Measurements from ENCODE around the gene UQCRC2. TPM values are rescaled to one million over a fixed set of nuclear protein-coding genes. Genes with fewer than 3 reads are reported as not detected.

The UQCRC2 gene
- total RNA-seq, 4 donors from 2014 or later: 99.9 to 153 (median 140) TPM

DNA sequence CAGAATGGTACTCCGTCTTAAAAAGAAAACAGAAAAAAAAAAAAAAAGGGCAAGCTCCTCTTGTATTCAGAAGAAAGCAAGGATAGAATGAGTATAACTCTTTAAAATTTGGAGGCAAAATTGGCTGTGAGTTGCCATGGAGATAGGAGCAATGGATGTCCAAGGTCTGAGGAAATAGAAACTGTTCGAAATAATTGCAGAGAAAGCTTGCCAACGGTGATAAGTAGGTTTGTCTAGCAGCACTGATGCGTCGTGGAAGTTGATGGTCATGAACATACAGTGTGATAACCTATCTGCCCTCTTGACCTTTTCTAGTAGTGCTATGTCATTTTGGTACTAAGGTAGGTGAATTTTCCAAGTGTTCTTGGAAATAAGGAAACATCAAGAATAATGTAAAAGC lies 57.7 kb downstream of the UQCRC2 start:
- TF ChIP-seq CTCF (IDR thresholded peaks at IDR 0.05): no peak
- no peak for TF ChIP-seq POLR2A (IDR thresholded peaks at IDR 0.05)

GRCh38 chr16:22012241-22012640 lies 59.1 kb downstream of the UQCRC2 start:
- no peak for DNase-seq (ENCODE audit: low spot score in 2 of 2)
- TF ChIP-seq POLR2A (IDR thresholded peaks at IDR 0.05) (no peak), CTCF (IDR thresholded peaks at IDR 0.05) (no peak)
- no peak overlapping the region for H3K4me3 ChIP-seq (ENCODE audit: low read depth, poor library complexity, severe bottlenecking)
- 29 to 31% methylated on average over 2 of the region's 2 CpGs for WGBS, 2 donors
- intact Hi-C loops (cut with DNase I; ENCODE audit: low total_unique reads): no loop called here

More for the DNA sequence above, 57.7 kb downstream of the UQCRC2 start:
- WGBS, 2 donors: 79 to 86% methylated on average over 5 of the region's 5 CpGs
- no peak for DNase-seq (ENCODE audit: low spot score in 2 of 2)
- no peak overlapping the region for H3K4me3 ChIP-seq (ENCODE audit: low read depth, poor library complexity, severe bottlenecking)
- intact Hi-C loops (cut with DNase I; ENCODE audit: low total_unique reads): no loop called here

DNA sequence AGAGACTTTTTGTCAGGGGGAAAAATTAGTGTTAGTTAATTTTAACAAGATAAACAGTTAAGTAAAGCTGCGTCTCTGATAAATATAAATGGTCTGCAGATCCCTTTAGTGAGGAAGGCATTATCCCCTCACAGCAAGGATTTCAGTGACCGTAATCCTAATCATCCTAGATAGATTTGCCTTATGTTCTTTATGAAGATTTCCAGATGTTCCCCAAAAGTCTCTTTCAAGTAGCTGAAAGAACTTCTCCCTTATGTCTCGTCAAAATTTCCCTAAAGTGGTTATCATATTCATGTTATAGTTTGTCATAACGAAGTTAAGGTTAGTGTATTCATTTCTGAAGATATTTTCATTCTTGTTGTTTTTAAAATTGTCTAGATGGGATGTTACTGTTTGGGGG lies 60.3 kb downstream of the UQCRC2 start:
- no peak overlapping the region for H3K4me3 ChIP-seq (ENCODE audit: low read depth, poor library complexity, severe bottlenecking)
- 74 to 81% methylated on average over 4 of the region's 4 CpGs for WGBS, 2 donors
- intact Hi-C loops (cut with DNase I; ENCODE audit: low total_unique reads): no loop called here
- TF ChIP-seq POLR2A (IDR thresholded peaks at IDR 0.05) (no peak), CTCF (IDR thresholded peaks at IDR 0.05) (no peak)
- no peak for DNase-seq (ENCODE audit: low spot score in 2 of 2)

DNA sequence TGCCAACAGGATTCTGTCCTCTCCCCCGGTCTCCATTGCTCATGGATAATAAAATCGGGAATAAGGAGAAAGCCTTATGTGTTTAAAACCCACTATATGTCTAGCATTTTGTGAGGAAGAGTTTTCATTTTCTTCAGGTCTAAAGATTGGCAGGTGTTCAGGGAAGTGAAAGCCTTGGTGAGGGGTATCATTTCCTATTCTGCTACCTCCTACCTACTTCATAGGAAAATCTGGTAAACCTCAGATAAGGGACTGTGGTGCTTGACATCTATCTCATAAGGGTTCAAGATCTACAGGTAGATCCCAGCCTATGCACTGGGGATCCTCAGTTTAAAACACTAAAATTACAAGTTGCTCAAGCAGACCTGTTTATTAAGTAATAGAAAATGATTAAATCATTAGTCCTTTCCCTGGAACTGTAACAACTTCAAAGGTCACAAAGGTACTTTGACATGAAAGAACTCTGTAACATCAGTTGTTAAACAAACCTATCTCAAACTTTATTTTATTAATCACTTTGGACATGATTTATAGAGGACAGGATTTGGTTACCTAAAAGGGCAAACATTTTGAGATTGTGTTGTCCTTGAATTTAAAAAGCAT lies 61.2 kb downstream of the UQCRC2 start:
- no peak for TF ChIP-seq CTCF (IDR thresholded peaks at IDR 0.05)
- no peak for TF ChIP-seq POLR2A (IDR thresholded peaks at IDR 0.05)
- H3K4me3 ChIP-seq (ENCODE audit: low read depth, poor library complexity, severe bottlenecking): no peak overlapping the region
- DNase-seq (ENCODE audit: low spot score in 2 of 2): no peak
- 80 to 91% methylated on average over 2 of the region's 2 CpGs for WGBS, 2 donors
- intact Hi-C loops (cut with DNase I; ENCODE audit: low total_unique reads): no loop called here

GRCh38 chr16:22016927-22017326 lies 63.8 kb downstream of the UQCRC2 start:
- no peak overlapping the region for H3K4me3 ChIP-seq (ENCODE audit: low read depth, poor library complexity, severe bottlenecking)
- 78 to 79% methylated on average over 4 of the region's 4 CpGs for WGBS, 2 donors
- intact Hi-C loops (cut with DNase I; ENCODE audit: low total_unique reads): no loop called here
- no peak for TF ChIP-seq CTCF (IDR thresholded peaks at IDR 0.05)
- TF ChIP-seq POLR2A (IDR thresholded peaks at IDR 0.05): no peak
- no peak for DNase-seq (ENCODE audit: low spot score in 2 of 2)

DNA sequence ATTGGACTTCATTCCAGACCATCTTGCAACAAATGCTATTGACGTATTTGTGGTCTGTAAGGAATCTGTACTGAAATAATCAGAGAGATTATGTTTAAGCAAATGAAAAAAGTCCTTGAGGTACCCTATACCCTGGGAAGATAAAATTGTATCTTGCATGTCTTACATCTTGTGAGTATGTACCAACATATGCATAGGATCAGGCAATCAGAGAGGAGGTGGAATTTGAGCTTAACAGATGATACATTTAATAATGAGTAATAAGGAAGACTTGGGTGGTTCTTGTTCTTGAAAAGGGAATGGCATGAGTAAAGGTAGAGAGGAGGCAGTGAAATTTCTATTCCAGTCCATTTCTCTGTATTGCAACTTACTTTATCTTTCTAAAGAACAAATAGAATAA lies 65.4 kb downstream of the UQCRC2 start:
- WGBS, 2 donors: 96% methylated on average over 1 of the region's 1 CpG
- intact Hi-C loops (cut with DNase I; ENCODE audit: low total_unique reads): no loop called here
- H3K4me3 ChIP-seq (ENCODE audit: low read depth, poor library complexity, severe bottlenecking): no peak overlapping the region
- no peak for DNase-seq (ENCODE audit: low spot score in 2 of 2)
- no peak for TF ChIP-seq CTCF (IDR thresholded peaks at IDR 0.05)
- TF ChIP-seq POLR2A (IDR thresholded peaks at IDR 0.05): no peak

Data from lower leg skin (tissue), 4 donors.